Islet of Langerhans (tissue), 1 donor: Measurements from ENCODE around the gene POU3F2.

ENCODE experiments used
- FAIRE-seq: peaks from one replicate; lab custom pipeline; 2011; peaks lifted over from hg19 to GRCh38; lab: Jason Lieb, UNC

Gene POU3F2

GRCh38 chr6:98844244-98845210, 10.2 kb downstream of the POU3F2 start:
- no peak for FAIRE-seq

GRCh38 chr6:98845211-98846020, 11.0 kb downstream of the POU3F2 start:
- no peak for FAIRE-seq

GRCh38 chr6:98846021-98846380, 11.6 kb downstream of the POU3F2 start:
- FAIRE-seq: no peak

- FAIRE-seq: no peak
Observed at GRCh38 chr6:98847416-98847778, 13.0 kb downstream of the POU3F2 start.

GRCh38 chr6:98847779-98848538, 13.6 kb downstream of the POU3F2 start:
- no peak for FAIRE-seq

GRCh38 chr6:98848539-98849242, 14.3 kb downstream of the POU3F2 start:
- FAIRE-seq: no peak

GRCh38 chr6:98864497-98864896, 30.1 kb downstream of the POU3F2 start:
- no peak for FAIRE-seq

- no peak for FAIRE-seq
Observed at GRCh38 chr6:98871057-98871456, 36.7 kb downstream of the POU3F2 start.

- FAIRE-seq: no peak
Observed at GRCh38 chr6:98871821-98872220, 37.4 kb downstream of the POU3F2 start.

GRCh38 chr6:98875375-98875774, 41.0 kb downstream of the POU3F2 start:
- FAIRE-seq: no peak

GRCh38 chr6:98877250-98877649, 42.9 kb downstream of the POU3F2 start:
- peak; percentile 5 for FAIRE-seq

- peak; percentile 68 for FAIRE-seq
Observed at GRCh38 chr6:98880486-98880885, 46.1 kb downstream of the POU3F2 start.

- no peak for FAIRE-seq
Observed at GRCh38 chr6:98885330-98885729, 51.0 kb downstream of the POU3F2 start.

GRCh38 chr6:98887650-98888049, 53.3 kb downstream of the POU3F2 start:
- no peak for FAIRE-seq
